Renal pelvis (tissue), 3 donors: ENCODE results near the gene PNPLA1. TPM values are rescaled to one million over a fixed set of nuclear protein-coding genes. Genes with fewer than 3 reads are reported as not detected.

Source experiments
- polyA plus RNA-seq, 3 donors: library from polyadenylated mRNA; unstranded; fragments of 120-200 nt; gene quantifications; one replicate each; pipeline ENCODE4 v1.2.1, GENCODE V29; 2013; ENCODE audit not compliant: insufficient read length in 3 of 3

PNPLA1 gene
- polyA plus RNA-seq, 3 donors: 1.7 to 3.0 (median 2.5) TPM

Other genes starting within 250 kb of the PNPLA1 start
- under 1 TPM; 0.39 to 0.77 (median 0.40) TPM for gene SLC26A8, start 245.4 kb upstream of the PNPLA1 start, polyA plus RNA-seq
- 10 to 100 TPM; 49.6 to 56.8 (median 50.9) TPM for gene MAPK14, start 242.3 kb upstream of the PNPLA1 start, polyA plus RNA-seq
- 10 to 100 TPM; 23.4 to 34.6 (median 26.7) TPM for gene MAPK13, start 139.5 kb upstream of the PNPLA1 start, polyA plus RNA-seq
- gene BRPF3, start 73.3 kb upstream of the PNPLA1 start, polyA plus RNA-seq: 10 to 100 TPM; 47.9 to 60.0 (median 57.8) TPM
- under 1 TPM; 0.16 to 0.20 (median 0.19) TPM for gene BNIP5, start 66.8 kb downstream of the PNPLA1 start, polyA plus RNA-seq
- gene ETV7, start 117.6 kb downstream of the PNPLA1 start, polyA plus RNA-seq: under 1 TPM in 2 of 3 donors, not detected in 1; 0.11 to 0.13 TPM
- gene PXT1, start 172.8 kb downstream of the PNPLA1 start, polyA plus RNA-seq: under 1 TPM in 1 of 3 donors, not detected in 2; 0.06 TPM
- 10 to 100 TPM; 42.0 to 49.5 (median 48.6) TPM for gene KCTD20, start 172.9 kb downstream of the PNPLA1 start, polyA plus RNA-seq